K562 (cell line): ENCODE data around the gene DDX23. TPM values are rescaled to one million over a fixed set of nuclear protein-coding genes. Genes with fewer than 3 reads are reported as not detected.
"Not testable (repeated sequence)": the region's sequence is repeated elsewhere in the genome, so short reads cannot be mapped to it uniquely, and the experiment has no call there.

Source experiments
- ATAC-seq: fragments of 200-7000 bp; cut with Tn5 transposase; 3 replicates; pipeline ENCODE4 v1.9.1; 2020; ENCODE audit warnings: moderate library complexity
- BruUV-seq: library from RNA; stranded (reverse); fragments of 400-500 nt; replicated peaks from 2 replicates; lab custom pipeline; 2021; lab: Mats Ljungman, UMichigan
- CTCF ChIA-PET: fragments of 300-600 bp; formaldehyde crosslinking; extraction: SDS; loops from one replicate; lab custom pipeline; 2021; ENCODE audit warnings: low intra/inter-chr PET ratio; lab: Yijun Ruan, JAX
- POLR2A ChIA-PET: fragments of 300-600, 350-650 bp; sonication (Branson Sonifier 250); formaldehyde crosslinking; extraction: SDS; loops from one replicate; lab custom pipeline; 2021; ENCODE audit warnings: antibody characterized with exemption, inconsistent platforms; lab: Yijun Ruan, JAX
- DNase-seq, 4 experiments: peaks; one replicate each; pipeline versions ENCODE4 v3.0.0 to v3.0.0-alpha.2; 2011 to 2018; ENCODE audit warnings: low spot score in 3 of 4, mixed read lengths in 3 of 4; ENCODE audit errors: extremely low read depth in 1 of 4
- FAIRE-seq: peaks from 2 replicates; lab custom pipeline; 2011; peaks lifted over from hg19 to GRCh38; lab: Jason Lieb, UNC
- H2AFZ ChIP-seq: 2 replicates; pipeline ENCODE4 v1.6.0; 2011; ENCODE audit warnings: low read depth, low read length, control low read depth, inconsistent platforms
- H3K27ac ChIP-seq: fragments of 200-600 bp; 3 replicates; pipeline ENCODE4 v1.8.0; 2011; ENCODE audit warnings: low read depth, mild to moderate bottlenecking, control low read depth, inconsistent platforms, low read length, moderate library complexity, mixed read lengths; ENCODE audit errors: extremely low read depth
- H3K27me3 ChIP-seq, 2 experiments: fragments of 300-600 bp in 1 of 2; 2 replicates in 1 of 2; 3 replicates in 1 of 2; pipeline versions ENCODE4 v1.6.0 to v1.8.0; 2011; ENCODE audit warnings: inconsistent platforms in 2 of 2, low read length in 2 of 2, mild to moderate bottlenecking in 1 of 2, mixed read lengths in 1 of 2, moderate library complexity in 1 of 2; ENCODE audit not compliant: control insufficient read depth in 2 of 2, insufficient read depth in 2 of 2
- H3K36me3 ChIP-seq: fragments of 300-600 bp; 3 replicates; pipeline ENCODE4 v1.8.0; 2011; ENCODE audit warnings: mild to moderate bottlenecking, low read length, inconsistent platforms; ENCODE audit not compliant: control insufficient read depth, insufficient read depth
- H3K4me1 ChIP-seq, 2 experiments: fragments of 200-600 bp in 1 of 2; replicated peaks in 1 of 2; 2 replicates in 1 of 2; 3 replicates in 1 of 2; pipeline versions ENCODE4 v1.5.1 to v1.8.0; 2011; ENCODE audit warnings: inconsistent platforms in 2 of 2, low read length in 2 of 2, mild to moderate bottlenecking in 1 of 2, mixed read lengths in 1 of 2, moderate library complexity in 1 of 2; ENCODE audit not compliant: control insufficient read depth in 2 of 2, insufficient read depth in 2 of 2
- H3K4me2 ChIP-seq: 2 replicates; pipeline ENCODE4 v1.6.1; 2011; ENCODE audit warnings: low read length, control low read depth, inconsistent platforms, mixed read lengths; ENCODE audit not compliant: insufficient read depth
- H3K4me3 ChIP-seq: fragments of 200-600 bp; sonication (generic), shearing (Covaris generic); 2 replicates; pipeline ENCODE4 v1.5.1; 2016; ENCODE audit warnings: control low read depth, inconsistent platforms
- H3K79me2 ChIP-seq: fragments of 200-600 bp; 3 replicates; pipeline ENCODE4 v1.8.0; 2011; ENCODE audit warnings: low read length, inconsistent platforms; ENCODE audit not compliant: control insufficient read depth, insufficient read depth
- H3K9ac ChIP-seq, 2 experiments: 2 replicates each; pipeline versions ENCODE4 v1.6.0 to v1.6.1; 2011; ENCODE audit warnings: low read depth in 2 of 2, low read length in 2 of 2, control low read depth in 1 of 2, inconsistent platforms in 1 of 2, mild to moderate bottlenecking in 1 of 2, mixed read lengths in 1 of 2; ENCODE audit not compliant: insufficient read depth in 1 of 2
- H3K9me1 ChIP-seq: one replicate; pipeline ENCODE4 v1.6.0; 2011; ENCODE audit warnings: inconsistent platforms, mild to moderate bottlenecking, low read length, moderate library complexity; ENCODE audit not compliant: control insufficient read depth, insufficient read depth
- H3K9me3 ChIP-seq: replicated peaks from 2 replicates; pipeline ENCODE4 v1.5.1; 2011; ENCODE audit warnings: low read depth, low read length, inconsistent platforms; ENCODE audit not compliant: control insufficient read depth, insufficient read depth
- H4K20me1 ChIP-seq: replicated peaks from 2 replicates; pipeline ENCODE4 v1.6.1; 2011; ENCODE audit warnings: low read length, inconsistent platforms, mixed read lengths; ENCODE audit not compliant: control insufficient read depth, insufficient read depth
- CCAR2 ChIP-seq: fragments of 200-400 bp; formaldehyde crosslinking; IDR thresholded peaks from 2 replicates; pipeline ENCODE4 v1.6.1; 2017; ENCODE audit warnings: mild to moderate bottlenecking, low read depth, low read length
- ELF2 ChIP-seq: fragments of 250-450 bp; sonication (Bioruptor Pico); IDR thresholded peaks from 2 replicates; pipeline ENCODE4 v1.5.0; 2021; ENCODE audit warnings: mild to moderate bottlenecking
- FOXK1 ChIP-seq: sonication (generic); formaldehyde crosslinking; IDR thresholded peaks from 2 replicates; pipeline ENCODE4 v1.8.0; 2022; ENCODE audit warnings: missing genetic modification reagents, mild to moderate bottlenecking, borderline replicate concordance
- GATA2 ChIP-seq: sonication (generic); formaldehyde crosslinking; IDR thresholded peaks from 2 replicates; pipeline ENCODE4 v1.4.0; 2020; ENCODE audit warnings: mild to moderate bottlenecking, missing genetic modification reagents
- JUND ChIP-seq, 2 experiments: IDR thresholded peaks; 2 replicates in 1 of 2; 3 replicates in 1 of 2; pipeline ENCODE4 v1.6.1; 2011; ENCODE audit warnings: borderline replicate concordance in 2 of 2, low read depth in 2 of 2, low read length in 2 of 2, improper control_type of control experiment in 1 of 2, missing biosample characterization in 1 of 2, missing genetic modification characterization in 1 of 2, missing genetic modification reagents in 1 of 2
- LCOR ChIP-seq: sonication (generic); formaldehyde crosslinking; IDR thresholded peaks from 2 replicates; pipeline ENCODE4 v1.8.0; 2022; ENCODE audit warnings: mild to moderate bottlenecking, missing genetic modification reagents
- MCM2 ChIP-seq: fragments of 450-650 bp; IDR thresholded peaks from 2 replicates; pipeline ENCODE4 v1.6.1; 2017; ENCODE audit warnings: low read depth, mild to moderate bottlenecking
- PPARD ChIP-seq: fragments of 250-450 bp; sonication (Bioruptor Pico); IDR thresholded peaks from 2 replicates; pipeline ENCODE4 v1.8.0; 2022; ENCODE audit warnings: inconsistent platforms, mild to moderate bottlenecking, moderate library complexity
- RFX1 ChIP-seq: fragments of 450-650 bp; IDR thresholded peaks from 2 replicates; pipeline ENCODE4 v1.6.1; 2016; ENCODE audit warnings: mild to moderate bottlenecking, moderate library complexity
- TAL1 ChIP-seq: fragments of 450-650 bp; IDR thresholded peaks from 2 replicates; pipeline ENCODE4 v1.6.1; 2016; ENCODE audit warnings: mild to moderate bottlenecking
- TCF7L2 ChIP-seq: fragments of 150-350 bp; IDR thresholded peaks from 2 replicates; pipeline ENCODE4 v1.6.1; 2016; ENCODE audit warnings: low read depth, mild to moderate bottlenecking, low read length, moderate library complexity
- ZNF133 ChIP-seq: fragments of 250-450 bp; sonication (Bioruptor Pico); IDR thresholded peaks from 2 replicates; pipeline ENCODE4 v1.4.0; 2020; ENCODE audit warnings: mild to moderate bottlenecking
- WGBS: fragments of 100-300 bp; shearing (Covaris generic); methylation state at CpG from one replicate; pipeline ENCODE4 v1.1.6; 2016; ENCODE audit warnings: low coverage, mixed read lengths; ENCODE audit not compliant: insufficient coverage; ENCODE audit errors: missing lambda C conversion rate; 5-methylcytosine and 5-hydroxymethylcytosine counted together
- in situ Hi-C: fragments of 300-500 bp; cut with MboI; formaldehyde crosslinking; loops from 4 replicates; pipeline ENCODE4 v1.15.0; 2018; ENCODE audit warnings: inconsistent platforms, mixed read lengths
- intact Hi-C: fragments of 100-400 bp; cut with micrococcal nuclease; formaldehyde crosslinking; loops from 2 replicates; pipeline ENCODE4 v1.14.2; 2022
- polyA plus RNA-seq, 8 experiments: library from polyadenylated mRNA; depleted of rRNA in 4 of 8; stranded (reverse) in 5 of 8; unstranded in 3 of 8; fragments of >200 nt; fragmentation: Nextera tagmentation in 2 of 8; fragmentation: Illumina TruSeq in 1 of 8; extraction: Ambion mirVana in 2 of 8; extraction: Trizol in 1 of 8; gene quantifications; 2 replicates each; pipeline versions ENCODE4 v1.2.1 to v1.2.3, GENCODE V29; 2011 to 2014; ENCODE audit warnings: inconsistent platforms in 1 of 8, missing spikeins in 1 of 8
- total RNA-seq, 7 experiments: library from RNA; depleted of rRNA in 6 of 7; stranded (reverse); fragments of >200 nt in 6 of 7; fragmentation: Illumina TruSeq in 2 of 7; extraction: Trizol in 2 of 7; gene quantifications; 2 replicates each; pipeline versions ENCODE4 v1.2.1 to v1.2.3, GENCODE V29; 2011 to 2021; ENCODE audit warnings: low replicate concordance in 1 of 7
- TF ChIP-seq, protein P1 (sequence below): fragments of 150-350 bp; conservative IDR thresholded peaks from 2 replicates; pipeline ENCODE4 v1.6.1; 2014; ENCODE audit warnings: low read length
- TF ChIP-seq, protein P2 (sequence below): sonication (generic); formaldehyde crosslinking; IDR thresholded peaks from 2 replicates; pipeline ENCODE4 v1.9.0; 2022; ENCODE audit warnings: mild to moderate bottlenecking, missing genetic modification reagents

Gene DDX23
- total and polyA plus RNA-seq, 9 of the 15 experiments (the other 6 are each of a cell fraction or from before 2014, with no cell fraction given): 32.4 to 138 (median 104) TPM

DNA sequence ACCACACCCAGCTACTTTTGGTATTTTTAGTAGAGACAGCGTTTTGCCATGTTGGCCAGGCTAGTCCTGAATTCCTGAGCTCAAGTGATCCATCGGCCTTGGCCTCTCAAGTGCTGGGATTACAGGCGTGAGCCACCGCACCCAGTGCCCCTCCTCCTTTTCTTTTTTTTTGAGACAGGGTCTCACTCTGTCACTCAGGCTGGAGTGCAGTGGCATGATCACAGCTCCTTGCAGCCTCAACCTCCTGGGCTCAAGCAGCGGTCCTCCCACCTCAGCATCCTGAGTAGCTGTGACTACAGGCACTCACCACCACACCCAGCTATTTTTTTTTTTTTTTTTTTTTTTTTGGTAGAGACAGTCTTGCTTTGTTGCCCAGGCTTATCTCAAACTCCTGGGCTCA lies 8.3 kb upstream of the DDX23 start:
- DNase-seq, H3K36me3 ChIP-seq, FAIRE-seq, H3K9me1 ChIP-seq, H3K27ac ChIP-seq, H3K4me3 ChIP-seq, H4K20me1 ChIP-seq, H3K79me2 ChIP-seq, H2AFZ ChIP-seq, CTCF ChIA-PET, ATAC-seq, H3K9me3 ChIP-seq, H3K9ac ChIP-seq, in situ Hi-C loops, BruUV-seq, H3K4me2 ChIP-seq, POLR2A ChIA-PET, intact Hi-C loops, H3K4me1 ChIP-seq: not testable (repeated sequence)
- WGBS: 34% methylated on average over 4 of the region's 5 CpGs
- H3K27me3 ChIP-seq: peaks cover 27 to 37% of the 10 kb centered on the region in 2 experiments

DNA sequence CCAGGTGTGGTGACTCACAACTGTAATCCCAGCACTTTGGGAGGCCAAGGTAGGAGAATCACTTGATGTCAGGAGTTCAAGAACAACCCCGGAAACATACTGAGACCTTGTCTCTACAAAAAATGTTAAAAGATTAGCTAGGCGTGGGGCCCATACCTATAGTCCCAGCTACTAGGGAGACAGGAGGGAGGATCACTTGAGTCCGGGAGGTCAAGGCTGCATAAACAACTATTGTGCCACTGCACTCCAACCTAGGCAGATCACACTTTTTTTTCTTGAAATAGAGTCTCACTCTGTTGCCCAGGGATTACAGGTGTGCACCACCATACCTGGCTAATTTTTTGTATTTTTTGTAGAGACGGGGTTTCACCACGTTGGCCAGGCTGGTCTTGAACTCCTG lies 7.6 kb upstream of the DDX23 start:
- no peak overlapping the region for H2AFZ ChIP-seq
- TF ChIP-seq TAL1 (no peak), MCM2 (no peak), ZNF133 (CRISPR knock-in tag) (no peak), LCOR (CRISPR knock-in tag) (no peak), FOXK1 (no peak), RFX1 (no peak), PPARD (CRISPR knock-in tag) (no peak), TCF7L2 (no peak), GATA2 (no peak), CCAR2 (no peak), JUND (IDR thresholded peaks at IDR 0.05; ENCODE audit: borderline replicate concordance, low read depth, low read length) (no peak), JUND (tag; IDR thresholded peaks at IDR 0.05; ENCODE audit: borderline replicate concordance, low read depth, low read length) (no peak), ELF2 (CRISPR knock-in tag) (no peak)
- TF ChIP-seq, protein P1, sequence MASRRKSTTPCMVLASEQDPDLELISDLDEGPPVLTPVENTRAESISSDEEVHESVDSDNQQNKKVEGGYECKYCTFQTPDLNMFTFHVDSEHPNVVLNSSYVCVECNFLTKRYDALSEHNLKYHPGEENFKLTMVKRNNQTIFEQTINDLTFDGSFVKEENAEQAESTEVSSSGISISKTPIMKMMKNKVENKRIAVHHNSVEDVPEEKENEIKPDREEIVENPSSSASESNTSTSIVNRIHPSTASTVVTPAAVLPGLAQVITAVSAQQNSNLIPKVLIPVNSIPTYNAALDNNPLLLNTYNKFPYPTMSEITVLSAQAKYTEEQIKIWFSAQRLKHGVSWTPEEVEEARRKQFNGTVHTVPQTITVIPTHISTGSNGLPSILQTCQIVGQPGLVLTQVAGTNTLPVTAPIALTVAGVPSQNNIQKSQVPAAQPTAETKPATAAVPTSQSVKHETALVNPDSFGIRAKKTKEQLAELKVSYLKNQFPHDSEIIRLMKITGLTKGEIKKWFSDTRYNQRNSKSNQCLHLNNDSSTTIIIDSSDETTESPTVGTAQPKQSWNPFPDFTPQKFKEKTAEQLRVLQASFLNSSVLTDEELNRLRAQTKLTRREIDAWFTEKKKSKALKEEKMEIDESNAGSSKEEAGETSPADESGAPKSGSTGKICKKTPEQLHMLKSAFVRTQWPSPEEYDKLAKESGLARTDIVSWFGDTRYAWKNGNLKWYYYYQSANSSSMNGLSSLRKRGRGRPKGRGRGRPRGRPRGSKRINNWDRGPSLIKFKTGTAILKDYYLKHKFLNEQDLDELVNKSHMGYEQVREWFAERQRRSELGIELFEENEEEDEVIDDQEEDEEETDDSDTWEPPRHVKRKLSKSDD: no peak
- TF ChIP-seq, protein P2, sequence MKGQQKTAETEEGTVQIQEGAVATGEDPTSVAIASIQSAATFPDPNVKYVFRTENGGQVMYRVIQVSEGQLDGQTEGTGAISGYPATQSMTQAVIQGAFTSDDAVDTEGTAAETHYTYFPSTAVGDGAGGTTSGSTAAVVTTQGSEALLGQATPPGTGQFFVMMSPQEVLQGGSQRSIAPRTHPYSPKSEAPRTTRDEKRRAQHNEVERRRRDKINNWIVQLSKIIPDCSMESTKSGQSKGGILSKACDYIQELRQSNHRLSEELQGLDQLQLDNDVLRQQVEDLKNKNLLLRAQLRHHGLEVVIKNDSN (CRISPR knock-in tag): no peak

More for the DNA sequence above, 7.6 kb upstream of the DDX23 start:
- ATAC-seq: no peak
- no peak overlapping the region for H3K9ac ChIP-seq
- H3K4me1 ChIP-seq: peaks cover 0 to 3% of the 10 kb centered on the region in 2 experiments; a peak in 2 of 5 replicates
- H3K36me3 ChIP-seq: no peaks in the 10 kb centered on the region
- intact Hi-C loops: no loop called here
- no peak for FAIRE-seq
- no peak overlapping the region for H3K27ac ChIP-seq
- H3K4me3 ChIP-seq: no peak overlapping the region
- WGBS: 20% methylated on average over 5 of the region's 5 CpGs
- in situ Hi-C loops: no loop called here
- no TSS peak for BruUV-seq
- no peak overlapping the region for H3K4me2 ChIP-seq
- ChIA-PET POLR2A (interaction anchor here (0.7 kb wide), 1 partner anchor 445 kb away, joined by 3 read pairs; no protein-coding TSS in a partner anchor), CTCF (no interaction called here)
- H3K9me1 ChIP-seq: no peaks in the 10 kb centered on the region
- no peaks in the 10 kb centered on the region for H3K9me3 ChIP-seq
- H3K27me3 ChIP-seq: peaks cover 24 to 32% of the 10 kb centered on the region in 2 experiments
- no peaks in the 10 kb centered on the region for H3K79me2 ChIP-seq
- H4K20me1 ChIP-seq: 0 out of 2 replicates have a peak, but pooled peaks cover 4% of the 10 kb centered on the region
- DNase-seq: no peak
